HL-60 (cell line): ENCODE measurements around the gene SIN3A.

Experiments used
- GABPA ChIP-seq: IDR thresholded peaks from 2 replicates; pipeline ENCODE4 v1.6.1; 2012; ENCODE audit warnings: low read depth
- POLR2AphosphoS5 ChIP-seq: IDR thresholded peaks from 2 replicates; pipeline ENCODE4 v1.6.1; 2012; ENCODE audit warnings: low read depth
- TF ChIP-seq, protein P1 (sequence below): IDR thresholded peaks from one replicate; pipeline ENCODE4 v1.5.1; 2011; ENCODE audit warnings: low read length, control low read depth, inconsistent platforms; ENCODE audit not compliant: insufficient read depth

- TF ChIP-seq, protein P1, sequence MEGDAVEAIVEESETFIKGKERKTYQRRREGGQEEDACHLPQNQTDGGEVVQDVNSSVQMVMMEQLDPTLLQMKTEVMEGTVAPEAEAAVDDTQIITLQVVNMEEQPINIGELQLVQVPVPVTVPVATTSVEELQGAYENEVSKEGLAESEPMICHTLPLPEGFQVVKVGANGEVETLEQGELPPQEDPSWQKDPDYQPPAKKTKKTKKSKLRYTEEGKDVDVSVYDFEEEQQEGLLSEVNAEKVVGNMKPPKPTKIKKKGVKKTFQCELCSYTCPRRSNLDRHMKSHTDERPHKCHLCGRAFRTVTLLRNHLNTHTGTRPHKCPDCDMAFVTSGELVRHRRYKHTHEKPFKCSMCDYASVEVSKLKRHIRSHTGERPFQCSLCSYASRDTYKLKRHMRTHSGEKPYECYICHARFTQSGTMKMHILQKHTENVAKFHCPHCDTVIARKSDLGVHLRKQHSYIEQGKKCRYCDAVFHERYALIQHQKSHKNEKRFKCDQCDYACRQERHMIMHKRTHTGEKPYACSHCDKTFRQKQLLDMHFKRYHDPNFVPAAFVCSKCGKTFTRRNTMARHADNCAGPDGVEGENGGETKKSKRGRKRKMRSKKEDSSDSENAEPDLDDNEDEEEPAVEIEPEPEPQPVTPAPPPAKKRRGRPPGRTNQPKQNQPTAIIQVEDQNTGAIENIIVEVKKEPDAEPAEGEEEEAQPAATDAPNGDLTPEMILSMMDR = no peak
- TF ChIP-seq POLR2AphosphoS5 (no peak), GABPA (no peak)
Measured at GRCh38 chr15:75348562-75349350, 102.7 kb downstream of the SIN3A start.
